Endometrial microvascular endothelial cells (primary cell): ENCODE results near the gene PRR5L. TPM values are rescaled to one million over a fixed set of nuclear protein-coding genes. Genes with fewer than 3 reads are reported as not detected.

ENCODE experiments used
- in situ Hi-C: cut with HindIII; loops from 2 replicates; pipeline ENCODE4 v1.10.0; 2017; ENCODE audit warnings: low sequenced_read_pairs, low pct_unique_long_range_greater_than_20kb; ENCODE audit errors: inconsistent ontology term
- total RNA-seq: library from RNA; depleted of rRNA; stranded (reverse); fragments of >200 nt; gene quantifications from one replicate; pipeline ENCODE4 v1.2.3, GENCODE V29; 2015; ENCODE audit errors: inconsistent ontology term

PRR5L gene
- total RNA-seq, 1 donor from 2014 or later, result 25.6 TPM

DNA sequence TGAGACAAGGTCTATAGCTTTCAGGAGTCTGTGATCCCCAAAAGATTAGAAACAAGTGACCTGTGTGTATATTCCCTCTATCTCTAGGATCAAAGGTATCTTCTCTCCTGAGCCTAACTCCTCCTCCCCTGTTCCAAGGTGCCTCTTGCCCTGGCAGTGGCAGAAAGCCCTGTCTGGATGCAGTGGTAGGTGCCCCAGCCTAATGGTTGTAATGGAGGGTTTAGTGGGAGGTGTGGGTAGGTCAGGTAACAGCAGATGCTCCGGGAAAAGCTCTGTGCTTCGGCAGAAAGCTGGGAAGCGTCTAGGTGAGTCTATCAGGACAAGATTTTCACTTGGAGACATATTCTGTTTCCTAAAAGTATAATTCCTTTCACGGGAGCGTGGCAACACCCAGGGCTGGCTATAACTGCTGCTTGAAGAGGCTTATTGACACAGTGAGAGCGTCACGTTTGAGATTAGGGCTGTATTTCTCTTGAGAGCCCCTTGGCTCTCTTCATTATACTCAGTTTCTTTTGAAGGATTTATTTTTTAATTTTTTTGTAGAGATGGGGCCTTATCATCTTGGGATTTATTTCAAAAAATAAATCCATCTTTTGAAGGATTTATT lies 49.5 kb downstream of the PRR5L start:
- in situ Hi-C loops, result no loop called here

DNA sequence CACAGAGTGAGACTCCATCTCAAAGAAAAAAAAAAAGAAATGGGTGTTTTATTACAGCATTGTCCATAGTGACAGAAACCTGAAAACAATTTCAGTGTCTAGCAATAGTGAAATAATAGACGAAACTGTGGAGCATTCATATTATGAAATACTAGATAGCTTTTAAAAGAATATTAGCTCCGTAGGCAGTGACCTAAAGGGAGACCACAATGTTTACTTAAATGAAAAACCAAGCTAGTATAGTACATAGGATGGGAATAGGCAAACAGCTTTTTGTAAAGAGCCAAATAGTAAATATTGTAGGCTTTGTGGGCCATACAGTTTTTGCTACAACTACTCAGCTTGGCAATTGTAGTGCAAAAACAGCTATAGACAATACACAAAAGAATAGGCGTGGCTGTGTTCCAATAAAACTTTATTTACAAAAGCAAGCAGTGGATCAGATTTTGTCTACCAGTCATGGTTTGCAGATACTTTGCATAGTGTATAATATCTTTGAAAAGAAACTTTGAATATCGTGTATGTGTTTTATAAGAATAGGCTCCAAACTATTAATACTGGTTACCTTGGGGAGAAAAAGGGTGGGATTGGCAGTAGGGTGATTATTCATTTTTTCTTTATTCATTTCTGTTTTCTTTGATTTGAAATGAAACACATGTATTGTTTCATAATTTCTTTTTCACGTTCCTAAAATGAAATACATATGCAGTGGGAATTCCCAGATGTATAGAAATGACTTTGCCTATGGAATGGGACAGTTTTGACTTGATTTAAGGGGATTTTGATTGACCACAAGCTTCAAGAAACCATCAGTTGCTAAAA lies 50.7 kb downstream of the PRR5L start:
- in situ Hi-C loops, result no loop called here

DNA sequence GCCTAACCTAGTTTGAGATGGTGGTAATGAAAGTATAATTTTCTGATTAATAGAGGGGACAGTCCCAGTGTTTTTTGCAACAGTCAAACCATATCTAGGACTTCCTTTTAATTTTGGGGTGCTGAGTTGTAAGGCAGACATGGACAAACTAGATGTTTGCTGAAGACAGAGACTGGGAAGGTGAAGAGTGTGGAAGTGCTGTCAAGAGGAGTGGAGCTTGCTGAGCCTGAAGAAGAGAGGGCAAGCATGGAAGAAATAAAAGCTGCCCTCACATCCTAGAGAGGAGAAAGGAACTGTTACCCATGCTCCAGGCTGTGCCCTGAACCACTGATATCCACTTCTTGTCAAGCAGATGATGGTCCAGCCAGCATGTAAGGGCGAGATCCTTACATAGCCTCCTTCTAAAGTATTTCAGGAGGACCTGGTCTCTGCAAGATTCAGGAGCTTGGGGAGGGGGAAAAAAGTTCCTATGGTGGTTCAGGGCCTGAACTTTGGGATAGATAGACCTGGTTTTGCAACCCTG lies 51.4 kb downstream of the PRR5L start:
- in situ Hi-C loops, result no loop called here

DNA sequence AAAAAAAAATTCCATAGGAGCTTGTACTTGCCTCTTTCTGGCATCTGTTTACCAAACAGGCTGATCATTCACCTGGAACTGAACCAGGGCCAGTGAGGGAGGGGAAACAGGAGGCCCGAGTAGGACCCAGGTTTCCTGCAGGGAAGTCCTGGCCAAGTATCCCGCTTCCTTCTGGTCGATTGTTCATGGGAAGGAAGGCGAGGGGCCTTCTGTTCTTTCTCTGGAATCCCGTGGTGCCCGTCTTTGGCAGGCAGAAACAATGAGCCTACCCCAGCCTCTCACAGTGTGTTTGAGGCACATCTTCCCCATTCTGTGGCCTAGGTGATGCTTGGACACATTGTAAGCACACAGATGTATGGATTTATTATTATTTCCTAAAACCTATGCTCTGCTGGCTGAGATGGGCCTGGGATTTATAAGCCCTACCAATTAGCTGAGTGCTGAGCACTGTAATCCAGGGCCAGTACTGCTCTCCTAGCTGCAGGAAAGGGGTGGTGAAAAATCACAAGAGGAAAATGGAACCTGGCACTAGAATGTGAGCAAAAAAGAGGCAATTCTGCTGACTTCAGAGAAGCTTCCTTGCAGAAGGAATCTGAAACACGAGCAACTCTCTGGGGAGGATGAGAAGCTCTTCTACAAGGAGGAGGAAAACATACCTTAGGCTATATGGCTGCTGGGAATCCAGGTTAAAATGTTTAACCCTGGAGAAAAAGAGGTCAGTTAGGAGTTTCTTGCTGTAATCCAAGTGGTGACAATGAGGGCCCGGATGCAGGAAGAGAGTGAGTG lies 53.5 kb downstream of the PRR5L start:
- in situ Hi-C loops, result no loop called here

DNA sequence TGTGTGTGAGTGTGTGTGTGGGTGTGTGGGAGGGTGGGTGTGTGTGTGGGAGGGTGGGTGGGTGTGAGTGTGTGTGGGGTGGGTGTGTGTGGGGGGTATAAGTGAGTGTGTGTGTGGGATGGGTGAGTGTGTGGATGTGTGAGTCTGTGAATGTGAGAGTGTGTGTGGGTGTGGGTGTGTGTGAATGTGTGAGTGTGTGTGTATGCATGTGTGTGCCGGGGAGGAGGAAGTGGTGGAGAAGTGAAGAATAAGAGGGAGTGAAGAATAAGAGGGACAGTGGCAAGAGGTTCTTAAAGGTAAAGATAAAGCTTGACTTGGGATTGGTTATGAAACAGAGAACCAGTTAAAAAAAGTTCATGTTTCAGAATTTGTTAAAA lies 54.0 kb downstream of the PRR5L start:
- in situ Hi-C loops, result no loop called here

DNA sequence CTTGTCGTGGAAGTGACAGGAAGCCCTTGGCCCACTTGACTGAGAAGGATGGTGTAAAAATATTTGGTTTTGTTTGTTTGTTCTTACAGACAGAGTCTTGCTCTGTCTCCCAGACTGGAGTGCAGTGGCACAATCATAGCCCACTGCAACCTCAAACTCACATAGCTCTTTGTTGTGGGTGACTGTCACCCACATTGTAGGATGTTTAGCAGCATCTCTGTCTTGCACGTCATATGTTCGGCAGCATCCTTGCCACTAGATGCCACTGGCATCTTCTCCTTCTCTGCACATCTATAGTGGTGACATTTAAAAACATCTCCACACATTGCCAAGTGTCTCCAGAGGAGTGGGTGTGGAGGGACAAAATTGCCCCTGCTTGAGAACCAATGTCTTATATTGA lies 56.8 kb downstream of the PRR5L start:
- in situ Hi-C loops, result no loop called here

DNA sequence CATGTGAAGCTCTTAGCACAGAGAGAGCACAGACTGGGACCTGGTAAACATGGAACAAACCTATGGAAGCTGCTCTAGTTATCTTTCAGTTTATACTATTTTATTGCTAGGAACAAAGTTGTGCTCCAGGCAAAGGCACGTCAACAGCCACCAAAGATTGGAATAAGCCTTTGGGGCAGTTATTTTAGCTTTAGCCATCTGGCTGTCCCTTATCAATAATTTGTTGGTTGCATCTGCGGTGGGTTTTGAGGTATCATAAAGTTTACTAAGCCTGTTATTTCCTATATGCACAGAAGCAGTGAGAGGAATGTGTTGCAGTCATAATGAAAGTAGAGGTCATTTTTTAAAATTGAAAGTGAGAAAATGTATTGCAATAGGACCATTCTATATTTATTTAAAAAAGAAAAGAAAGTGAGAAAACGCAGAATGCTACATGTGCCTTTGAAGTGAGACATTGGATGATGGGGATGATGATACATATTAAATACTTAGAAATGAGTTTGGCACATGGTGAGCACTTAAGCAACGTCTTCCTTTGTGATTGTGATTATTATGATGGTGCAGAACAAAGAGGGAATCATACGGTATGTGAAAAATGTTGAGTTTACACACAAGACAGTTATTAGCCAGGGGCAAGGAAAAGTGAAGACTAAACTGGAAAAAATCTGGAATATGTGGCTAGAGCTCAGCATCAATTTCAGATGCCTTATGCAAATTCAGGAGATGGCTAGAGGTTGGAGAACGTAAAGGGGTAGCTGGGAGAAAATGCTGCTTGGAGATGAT lies 58.3 kb downstream of the PRR5L start:
- in situ Hi-C loops, result no loop called here

DNA sequence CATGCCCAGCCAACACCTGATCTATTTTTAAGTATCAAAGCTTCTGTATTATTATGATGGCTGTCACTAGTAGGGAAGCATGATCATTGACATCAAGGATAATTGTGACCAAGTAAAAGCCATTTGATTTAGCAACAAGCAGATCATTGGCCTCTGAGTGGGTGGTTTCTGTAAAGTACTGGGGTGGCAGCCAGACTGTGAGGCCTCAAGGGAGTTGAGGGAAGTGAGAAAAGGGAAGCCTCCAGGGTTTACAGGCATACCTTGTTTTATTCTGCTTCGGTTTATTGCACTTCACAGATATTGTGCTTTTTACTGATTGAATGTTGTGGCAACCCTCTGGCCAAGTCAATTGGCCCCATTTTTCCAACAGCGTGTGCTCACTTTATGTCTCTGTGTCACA lies 60.1 kb downstream of the PRR5L start:
- in situ Hi-C loops, result no loop called here

DNA sequence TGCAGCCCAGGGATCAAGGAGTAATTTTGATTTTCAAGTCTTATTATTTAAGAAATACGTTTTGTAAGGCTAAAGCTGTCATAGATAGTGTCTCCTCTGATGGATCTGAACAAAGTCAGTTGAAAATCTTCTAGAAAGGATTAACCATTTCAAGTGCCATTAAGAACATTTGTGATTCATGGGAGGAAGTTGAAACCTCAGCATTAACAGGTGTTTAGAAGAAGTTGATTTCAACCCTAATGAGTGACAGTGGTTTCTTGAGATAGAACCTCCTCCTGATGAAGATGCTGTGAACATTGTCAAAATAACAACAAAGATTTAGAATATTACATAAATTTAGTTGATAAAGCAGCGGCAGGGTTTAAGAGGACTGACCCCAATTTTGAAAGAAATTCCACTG lies 61.7 kb downstream of the PRR5L start:
- in situ Hi-C loops, result no loop called here

DNA sequence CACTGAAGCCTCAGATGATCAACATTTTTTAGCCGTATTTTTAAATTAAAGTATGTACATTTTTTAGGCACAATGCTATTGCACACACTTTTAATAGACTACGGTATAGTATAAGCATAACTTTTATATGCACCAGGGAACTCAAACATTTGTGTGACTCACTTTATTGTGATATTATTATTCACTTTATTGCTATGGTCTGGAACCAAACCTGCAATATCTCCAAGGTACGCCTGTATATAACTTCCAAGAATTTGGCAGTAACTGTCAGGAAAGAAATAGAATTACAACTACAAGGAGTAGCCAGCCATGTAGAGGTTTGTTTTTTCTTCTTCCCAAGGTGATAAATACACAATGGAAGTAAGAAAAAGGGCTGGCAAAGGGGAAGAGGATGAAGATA lies 62.3 kb downstream of the PRR5L start:
- in situ Hi-C loops, result no loop called here

DNA sequence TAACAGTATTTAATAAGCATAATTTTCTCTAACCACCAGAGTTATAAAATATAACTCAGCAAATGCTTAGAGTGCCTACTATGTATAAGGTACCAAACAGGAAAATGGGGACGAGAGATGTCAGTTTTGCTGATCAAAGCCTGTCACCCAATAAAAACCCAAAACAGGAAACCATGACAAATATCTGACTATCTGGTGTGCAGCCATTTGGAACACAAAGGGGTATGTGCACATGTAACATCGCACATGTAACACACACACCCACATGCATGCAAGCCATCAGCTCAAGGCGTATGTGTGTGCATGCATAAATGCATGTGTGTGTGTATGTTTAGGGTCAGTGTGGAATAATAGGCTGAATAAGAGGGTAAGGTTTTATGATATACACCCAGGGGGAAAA lies 64.2 kb downstream of the PRR5L start:
- in situ Hi-C loops, result no loop called here

DNA sequence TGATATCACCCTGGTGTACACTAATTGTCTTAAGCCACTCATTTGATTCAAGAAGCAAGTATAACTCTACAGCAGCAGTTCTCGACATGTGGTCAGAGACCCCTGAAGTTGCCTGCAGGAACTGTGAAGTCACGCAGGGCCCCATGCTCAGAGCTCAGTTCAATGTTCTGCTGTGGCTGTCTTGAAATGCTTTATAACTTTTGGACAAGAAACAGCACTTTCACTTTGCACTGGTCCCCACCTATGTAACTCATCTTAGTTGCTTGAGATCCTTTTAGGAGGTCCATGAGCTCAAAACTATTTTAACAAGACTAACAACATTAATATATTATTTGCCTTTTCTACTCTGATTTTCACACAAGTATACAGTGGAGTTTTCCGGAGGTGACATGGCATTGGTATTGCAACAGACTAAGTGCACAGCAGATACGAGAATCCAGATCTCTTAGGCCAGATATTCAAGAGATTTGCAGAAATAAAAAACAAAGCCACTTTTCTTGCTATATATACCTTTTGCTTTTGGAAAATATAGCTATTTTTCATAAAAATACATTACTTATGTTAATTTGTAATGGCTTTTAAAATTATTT lies 64.8 kb downstream of the PRR5L start:
- in situ Hi-C loops, result no loop called here

DNA sequence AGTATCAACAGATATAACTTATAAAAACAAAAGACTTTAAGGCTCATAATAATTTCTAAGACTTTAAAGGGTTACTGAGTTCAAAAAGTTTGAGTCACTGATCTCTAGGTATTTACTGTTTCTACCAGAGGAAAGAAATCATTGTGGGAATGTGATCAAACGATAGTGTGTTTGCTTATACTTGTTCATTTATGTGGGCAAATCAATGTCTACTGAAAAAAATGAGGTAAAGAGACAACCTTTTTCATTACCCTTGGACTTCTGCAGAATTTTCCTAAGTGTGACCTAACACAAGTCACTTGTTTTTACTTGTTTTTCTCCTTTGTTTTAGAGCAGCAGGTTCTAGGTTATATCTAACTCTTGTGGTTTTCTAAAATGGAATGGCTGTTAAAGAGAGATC lies 65.4 kb downstream of the PRR5L start:
- in situ Hi-C loops, result no loop called here

DNA sequence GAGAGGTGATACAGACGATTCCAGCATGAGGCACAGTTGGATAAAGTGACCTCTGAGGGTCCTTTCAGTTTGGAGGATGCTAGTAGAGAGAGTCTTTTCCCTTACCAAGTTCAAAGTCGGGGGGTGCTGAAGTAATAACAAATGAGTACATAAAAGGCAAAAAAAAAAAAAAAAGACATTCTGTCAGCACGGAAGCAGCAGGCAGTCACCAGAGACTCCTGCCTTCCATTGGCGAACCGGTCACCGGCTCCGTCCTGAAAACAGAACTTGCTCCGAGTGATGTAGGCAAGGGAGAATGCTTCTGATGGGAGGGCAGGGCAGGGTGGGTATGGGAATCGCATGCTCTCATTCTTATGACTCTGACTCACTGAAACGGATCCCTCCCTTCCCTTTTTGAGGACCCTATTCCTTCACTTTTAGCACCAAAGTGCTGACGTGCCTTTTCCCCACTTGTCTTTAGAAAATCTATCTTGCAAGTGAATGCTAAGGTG lies 65.9 kb downstream of the PRR5L start:
- in situ Hi-C loops, result no loop called here

DNA sequence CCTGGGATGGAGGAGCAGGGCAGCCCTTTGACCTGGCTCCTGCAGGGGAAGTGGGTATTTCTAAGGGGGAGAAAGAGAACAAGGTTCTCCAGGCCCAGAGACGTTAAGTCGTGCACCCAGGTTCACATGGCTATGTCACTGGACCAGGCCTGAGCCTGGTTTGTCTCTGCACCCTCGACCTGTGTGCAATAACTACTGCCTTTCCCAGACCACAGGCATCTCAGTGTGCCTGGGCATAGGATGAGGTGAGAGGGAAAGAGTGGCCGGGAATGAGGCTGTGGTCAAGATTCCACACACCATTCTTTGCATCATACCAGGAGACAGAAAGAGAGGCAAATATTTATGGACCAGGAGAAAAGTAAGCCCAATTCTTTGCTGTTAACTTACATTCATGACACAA lies 66.8 kb downstream of the PRR5L start:
- in situ Hi-C loops, result no loop called here

DNA sequence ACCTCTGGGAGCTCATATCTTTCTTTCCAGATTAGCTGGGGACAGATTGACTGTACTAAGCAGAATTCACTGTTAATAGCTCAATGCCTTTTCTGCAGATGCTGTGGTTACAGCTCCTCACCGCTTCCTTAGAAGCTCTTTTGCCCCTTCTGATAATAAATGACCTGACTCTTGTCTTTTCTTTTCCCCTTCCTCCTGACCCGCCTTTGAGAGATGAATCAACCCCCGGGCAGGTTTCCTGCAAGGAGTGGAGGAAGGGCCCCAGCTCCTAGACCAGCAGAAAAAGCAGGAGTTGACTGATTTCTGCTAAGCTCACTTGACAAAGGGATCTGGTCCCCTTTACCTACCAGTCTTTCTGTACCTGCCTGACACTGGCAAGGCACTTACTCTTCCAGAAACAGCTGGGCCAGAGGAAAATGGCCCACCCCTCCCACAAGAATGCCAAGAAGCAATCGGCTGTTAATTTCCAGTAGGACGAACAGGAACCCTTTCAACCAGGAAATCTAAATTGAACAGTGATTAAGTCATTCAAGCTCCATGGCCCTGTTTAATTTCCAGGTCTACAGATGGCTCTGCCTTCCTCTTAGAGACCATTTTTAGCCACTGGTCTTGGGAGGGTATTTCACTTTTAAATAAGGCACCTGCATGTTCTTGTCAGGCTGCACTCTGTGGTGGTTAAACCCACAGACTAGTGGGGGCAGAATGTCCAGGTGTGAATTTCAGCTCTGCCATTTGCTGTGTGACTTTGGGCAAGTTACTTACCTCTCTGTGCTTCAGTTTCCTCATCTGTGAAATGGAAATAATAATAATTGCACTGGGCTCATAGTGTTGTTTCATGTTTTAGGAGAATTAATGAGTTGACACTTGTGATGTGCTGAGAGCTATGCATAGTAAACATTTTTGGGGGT lies 67.5 kb downstream of the PRR5L start:
- in situ Hi-C loops, result no loop called here

DNA sequence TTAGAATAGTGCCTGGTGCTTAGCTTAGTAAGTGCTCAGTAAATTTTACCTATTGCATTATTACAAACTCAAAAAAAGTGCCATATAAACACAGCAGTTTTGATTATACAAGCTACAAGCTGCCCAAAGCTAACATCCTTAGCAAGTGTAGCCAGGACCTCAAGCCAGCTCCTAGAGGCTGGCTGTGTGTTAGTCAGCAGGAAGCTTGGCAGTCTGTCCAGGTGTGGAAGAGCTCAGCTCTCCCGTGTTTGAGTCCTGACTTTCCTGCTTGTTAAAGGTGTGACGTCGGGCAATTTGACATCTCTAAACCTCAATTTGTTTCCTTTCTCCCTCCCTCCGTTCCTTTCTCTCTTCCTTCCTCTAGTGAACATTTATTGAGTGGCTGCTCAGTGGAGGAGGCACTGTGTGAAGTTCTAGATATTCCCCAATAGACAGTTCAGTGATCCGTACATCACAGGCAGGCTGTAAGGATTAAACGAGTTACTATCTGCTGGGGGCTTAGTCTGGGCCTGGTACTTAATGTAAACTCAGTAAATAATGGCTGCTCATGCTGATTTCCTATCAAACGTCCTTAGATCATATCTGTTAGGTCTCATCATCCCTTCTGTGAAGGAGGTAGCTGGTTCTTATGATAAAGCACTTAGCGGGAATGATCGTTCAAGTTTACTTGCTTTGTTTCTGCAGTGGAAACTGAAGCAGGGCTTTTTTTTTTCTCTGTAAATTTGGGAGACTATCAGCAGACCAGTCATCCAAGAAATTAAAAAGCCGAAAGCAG lies 68.7 kb downstream of the PRR5L start:
- in situ Hi-C loops, result no loop called here
